NCI-H524 (cell line): Measurements from ENCODE around the gene HRH3.

Experiments used
- DNase-seq, 2 experiments: peaks; one replicate each; lab custom pipeline; 2025; lab: John Stamatoyannopoulos, UW

The HRH3 gene

DNA sequence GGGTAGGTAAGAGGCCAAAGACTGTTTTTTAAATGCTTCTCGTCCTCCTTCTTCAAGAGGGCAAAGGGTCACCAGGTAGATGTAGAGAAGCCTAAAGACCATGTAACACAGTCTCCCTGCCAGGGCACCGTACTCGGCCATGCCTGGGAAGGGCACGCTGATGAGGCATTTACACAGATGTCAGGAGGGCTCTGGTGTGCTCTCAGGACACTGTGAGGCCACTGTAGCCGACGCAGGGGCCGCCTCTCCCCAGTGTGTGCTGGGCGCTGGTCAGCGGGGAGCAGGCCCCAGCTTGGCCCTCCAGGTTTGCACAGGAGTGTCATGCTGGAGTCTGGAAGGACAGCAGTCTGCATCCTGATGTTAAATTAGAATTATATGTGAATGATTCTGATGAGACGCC, 44.4 kb downstream of the HRH3 start:
- no peak for DNase-seq

- DNase-seq, result no peak
Measured at GRCh38 chr20:62174870-62175624, 45.0 kb downstream of the HRH3 start.

DNA sequence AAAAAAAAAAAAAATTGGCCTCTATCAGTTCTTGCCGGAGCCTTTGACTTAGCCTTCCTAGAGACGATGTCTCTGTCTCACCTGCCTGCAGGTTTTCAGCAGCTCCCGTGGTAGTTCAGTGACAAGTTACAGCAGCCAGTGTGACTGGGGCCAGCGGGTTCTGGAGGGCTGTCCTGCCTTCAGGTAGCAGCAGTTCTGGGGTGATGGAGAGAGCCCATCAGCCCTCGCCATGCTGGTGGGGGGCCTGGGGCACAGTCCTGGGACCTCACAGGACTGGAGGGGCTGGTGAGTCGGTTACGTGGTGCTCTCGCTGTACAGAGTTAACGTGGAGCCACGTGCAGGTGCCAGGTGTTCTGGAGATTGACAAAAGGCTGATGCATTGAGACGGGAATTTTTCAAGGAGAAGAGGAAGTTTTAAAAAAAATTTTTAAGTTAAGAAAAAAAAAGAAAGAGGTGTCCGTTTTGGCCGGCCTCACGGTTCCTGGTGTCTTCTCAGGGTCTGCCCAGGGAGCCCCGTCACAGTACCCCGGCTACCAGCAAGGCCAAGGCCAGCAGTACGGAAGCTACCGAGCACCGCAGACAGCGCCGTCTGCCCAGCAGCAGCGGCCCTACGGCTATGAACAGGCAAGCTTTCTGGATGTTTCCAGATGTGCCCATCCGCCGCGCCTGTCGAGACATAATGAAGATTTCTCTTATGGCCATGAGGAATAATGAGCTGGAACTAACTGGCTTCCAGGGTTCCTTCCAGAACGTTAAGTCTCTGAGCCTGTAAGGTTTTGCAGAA, 45.9 kb downstream of the HRH3 start:
- no peak for DNase-seq

DNA sequence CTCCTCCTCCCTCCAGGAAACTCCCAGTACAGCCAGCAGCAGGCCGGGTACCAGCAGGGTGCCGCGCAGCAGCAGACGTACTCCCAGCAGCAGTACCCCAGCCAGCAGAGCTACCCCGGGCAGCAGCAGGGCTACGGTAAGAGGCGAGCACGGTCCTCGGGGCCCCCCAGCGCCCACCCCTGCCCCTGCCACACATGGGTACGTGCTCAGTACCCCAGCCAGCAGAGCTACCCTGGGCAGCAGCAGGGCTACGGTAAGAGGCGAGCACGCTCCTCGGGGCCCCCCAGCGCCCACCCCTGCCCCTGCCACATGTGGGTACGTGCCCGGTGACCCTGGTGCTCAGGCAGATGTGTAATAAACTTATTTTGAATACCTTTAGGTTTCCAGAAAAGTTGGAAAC, 47.4 kb downstream of the HRH3 start:
- no peak for DNase-seq

- no peak for DNase-seq
Measured at GRCh38 chr20:62171245-62171644, 48.8 kb downstream of the HRH3 start.

DNA sequence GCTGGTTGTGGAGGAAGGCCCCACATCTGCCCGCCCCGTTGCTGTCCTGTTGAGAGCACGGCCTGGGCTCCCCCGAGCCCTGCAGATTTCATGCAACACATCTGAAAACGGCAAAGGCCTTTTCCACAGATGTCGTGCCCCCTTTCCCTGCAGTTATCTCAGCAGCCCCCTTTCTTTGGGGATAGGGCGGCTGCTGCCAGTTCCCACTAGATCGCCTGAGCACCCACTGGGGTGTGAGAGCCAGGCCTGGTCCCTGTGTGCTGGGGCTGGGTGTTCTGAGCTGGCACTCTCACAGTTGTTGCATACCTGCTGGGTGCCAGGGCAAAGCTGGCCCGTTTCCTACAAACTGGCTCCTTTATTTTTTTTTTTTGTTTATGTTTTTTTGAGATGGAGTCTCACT, 49.5 kb downstream of the HRH3 start:
- DNase-seq, result no peak

GRCh38 chr20:62168890-62169435, 51.1 kb downstream of the HRH3 start:
- DNase-seq, result no peak

- DNase-seq, result peak; percentile 90 to 96
Measured at GRCh38 chr20:62168061-62168460, 52.0 kb downstream of the HRH3 start.

DNA sequence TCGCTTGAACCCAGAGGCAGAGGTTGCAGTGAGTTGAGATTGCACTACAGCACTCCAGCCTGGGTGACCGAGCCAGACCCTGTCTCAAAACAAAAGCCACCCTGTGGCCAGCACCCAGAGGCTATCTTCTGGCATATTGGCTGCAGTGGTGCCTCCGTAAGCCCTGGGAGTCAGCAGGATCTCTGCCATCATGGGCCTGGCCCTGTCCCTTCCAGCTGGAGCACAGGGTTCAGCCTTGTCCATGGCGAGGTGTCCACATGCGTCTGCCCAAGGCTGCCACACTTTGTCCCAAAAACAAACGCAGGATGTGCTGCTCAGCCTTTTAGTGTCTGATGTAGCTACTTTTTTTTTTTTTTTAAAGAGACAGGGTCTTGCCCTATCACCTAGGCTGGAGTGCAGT, 52.6 kb downstream of the HRH3 start:
- no peak for DNase-seq

DNA sequence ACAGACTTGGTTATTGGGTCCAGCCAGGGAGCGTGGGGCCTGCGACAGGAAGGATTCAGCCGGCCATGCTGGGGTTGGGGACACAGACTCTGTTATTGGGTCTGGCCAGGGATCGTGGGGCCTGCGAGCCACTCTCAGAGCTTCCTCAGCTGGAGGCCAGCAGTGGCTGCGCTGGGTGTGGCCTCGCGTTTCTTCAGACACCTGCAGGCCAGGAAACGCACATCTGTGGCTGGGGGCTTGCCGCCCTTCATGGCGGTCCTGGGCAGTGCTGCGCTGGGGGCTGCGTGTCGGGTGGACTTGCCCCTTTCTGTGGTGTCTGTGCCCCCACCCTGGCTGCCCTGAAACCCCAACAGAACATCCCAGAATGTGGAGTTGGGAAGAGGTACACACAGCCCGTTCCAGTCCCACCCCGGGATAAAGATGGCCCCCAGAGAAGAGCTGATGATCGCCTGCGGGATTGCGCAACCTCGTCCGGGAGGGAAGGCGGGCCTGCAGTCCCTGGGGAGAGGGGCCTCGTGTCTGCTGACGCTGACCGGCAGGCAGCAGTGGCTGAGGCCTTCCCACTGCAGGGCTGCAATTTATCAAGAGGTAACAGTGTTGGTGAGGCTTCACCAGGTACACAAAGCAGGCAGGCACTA, 54.2 kb downstream of the HRH3 start:
- no peak for DNase-seq
